ENCODE measurements around the gene ZC3H7B.

Gene ZC3H7B

GRCh38 chr22:41384128-41384527 lies 82.8 kb downstream of the ZC3H7B start:
- no peak for TF ChIP-seq CTCF (conservative IDR thresholded peaks at IDR 0.05; ENCODE audit: low read depth, low read length)
- DNase-seq (ENCODE audit: low read depth): no peak
- no peak overlapping the region for H3K4me3 ChIP-seq (ENCODE audit: low read length)

- TF ChIP-seq CTCF (conservative IDR thresholded peaks at IDR 0.05; ENCODE audit: low read depth, low read length): no peak
- no peak for DNase-seq (ENCODE audit: low read depth)
- no peak overlapping the region for H3K4me3 ChIP-seq (ENCODE audit: low read length)
Measured at GRCh38 chr22:41387341-41387740, 86.0 kb downstream of the ZC3H7B start.

- DNase-seq (ENCODE audit: low read depth): no peak
- no peak overlapping the region for H3K4me3 ChIP-seq (ENCODE audit: low read length)
- TF ChIP-seq CTCF (conservative IDR thresholded peaks at IDR 0.05; ENCODE audit: low read depth, low read length): no peak
Measured at GRCh38 chr22:41394012-41394356, 92.7 kb downstream of the ZC3H7B start.

GRCh38 chr22:41395531-41396240 lies 94.4 kb downstream of the ZC3H7B start:
- no peak overlapping the region for H3K4me3 ChIP-seq (ENCODE audit: low read length)
- no peak for TF ChIP-seq CTCF (conservative IDR thresholded peaks at IDR 0.05; ENCODE audit: low read depth, low read length)
- no peak for DNase-seq (ENCODE audit: low read depth)

- TF ChIP-seq CTCF (conservative IDR thresholded peaks at IDR 0.05; ENCODE audit: low read depth, low read length): no peak
- DNase-seq (ENCODE audit: low read depth): no peak
Measured at GRCh38 chr22:41397143-41397811, 96.0 kb downstream of the ZC3H7B start.

GRCh38 chr22:41398921-41399320 lies 97.6 kb downstream of the ZC3H7B start:
- no peak for TF ChIP-seq CTCF (conservative IDR thresholded peaks at IDR 0.05; ENCODE audit: low read depth, low read length)

More at GRCh38 chr22:41397143-41397811, 96.0 kb downstream of the ZC3H7B start:
- no peak overlapping the region for H3K4me3 ChIP-seq (ENCODE audit: low read length)

More at GRCh38 chr22:41398921-41399320, 97.6 kb downstream of the ZC3H7B start:
- DNase-seq (ENCODE audit: low read depth): no peak
- H3K4me3 ChIP-seq (ENCODE audit: low read length): no peak overlapping the region

Measured in retinal pigment epithelial cell (primary cell).